ENCODE data around the gene CDCA7. TPM values are rescaled to one million over a fixed set of nuclear protein-coding genes. Genes with fewer than 3 reads are reported as not detected.

Gene CDCA7
- total and polyA plus RNA-seq, 9 donors: 0.56 to 2.5 (median 0.96) TPM

DNA sequence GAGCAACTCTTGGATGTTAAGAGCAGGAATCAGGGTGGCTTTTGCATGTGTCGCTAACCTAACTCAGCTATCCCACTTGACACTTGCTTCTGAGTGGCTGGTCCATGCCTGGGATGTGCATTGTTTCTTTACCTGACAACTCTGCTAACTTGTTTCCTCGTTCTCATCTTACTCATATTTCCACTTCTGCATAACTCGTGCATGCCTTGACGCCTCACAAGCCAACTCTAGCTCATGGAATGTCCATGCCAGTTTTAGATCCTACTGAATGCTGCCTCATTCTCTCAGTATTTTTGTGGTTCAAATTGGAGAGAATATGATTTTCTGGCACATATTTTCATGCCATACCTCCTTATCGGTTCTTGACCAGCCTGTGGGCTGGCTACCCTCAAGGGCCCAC lies 52.5 kb downstream of the CDCA7 start:
- 87 to 94% (median 92%) methylated on average over 5 of the region's 5 CpGs for WGBS, 3 donors
- H3K27me3 ChIP-seq: no peaks in the 10 kb centered on the region
- H3K27ac ChIP-seq: no peak overlapping the region
- no peak for DNase-seq
- no peak for TF ChIP-seq EP300 (IDR thresholded peaks at IDR 0.05)
- TF ChIP-seq, protein P1, sequence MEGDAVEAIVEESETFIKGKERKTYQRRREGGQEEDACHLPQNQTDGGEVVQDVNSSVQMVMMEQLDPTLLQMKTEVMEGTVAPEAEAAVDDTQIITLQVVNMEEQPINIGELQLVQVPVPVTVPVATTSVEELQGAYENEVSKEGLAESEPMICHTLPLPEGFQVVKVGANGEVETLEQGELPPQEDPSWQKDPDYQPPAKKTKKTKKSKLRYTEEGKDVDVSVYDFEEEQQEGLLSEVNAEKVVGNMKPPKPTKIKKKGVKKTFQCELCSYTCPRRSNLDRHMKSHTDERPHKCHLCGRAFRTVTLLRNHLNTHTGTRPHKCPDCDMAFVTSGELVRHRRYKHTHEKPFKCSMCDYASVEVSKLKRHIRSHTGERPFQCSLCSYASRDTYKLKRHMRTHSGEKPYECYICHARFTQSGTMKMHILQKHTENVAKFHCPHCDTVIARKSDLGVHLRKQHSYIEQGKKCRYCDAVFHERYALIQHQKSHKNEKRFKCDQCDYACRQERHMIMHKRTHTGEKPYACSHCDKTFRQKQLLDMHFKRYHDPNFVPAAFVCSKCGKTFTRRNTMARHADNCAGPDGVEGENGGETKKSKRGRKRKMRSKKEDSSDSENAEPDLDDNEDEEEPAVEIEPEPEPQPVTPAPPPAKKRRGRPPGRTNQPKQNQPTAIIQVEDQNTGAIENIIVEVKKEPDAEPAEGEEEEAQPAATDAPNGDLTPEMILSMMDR (IDR thresholded peaks at IDR 0.05): no peak
- no peak for TF ChIP-seq POLR2A (IDR thresholded peaks at IDR 0.05)
- no peaks in the 10 kb centered on the region for H3K4me1 ChIP-seq (ENCODE audit: insufficient read depth)
- H3K9me3 ChIP-seq: no peaks in the 10 kb centered on the region
- intact Hi-C loops (cut with DNase I): loop anchor here in 1 of 4 donors (5.0 to 10.0 kb wide), 2 partner anchors 648 to 935 kb away; no protein-coding TSS in a partner anchor
- H3K4me3 ChIP-seq: no peak overlapping the region
- no peaks in the 10 kb centered on the region for H3K36me3 ChIP-seq

DNA sequence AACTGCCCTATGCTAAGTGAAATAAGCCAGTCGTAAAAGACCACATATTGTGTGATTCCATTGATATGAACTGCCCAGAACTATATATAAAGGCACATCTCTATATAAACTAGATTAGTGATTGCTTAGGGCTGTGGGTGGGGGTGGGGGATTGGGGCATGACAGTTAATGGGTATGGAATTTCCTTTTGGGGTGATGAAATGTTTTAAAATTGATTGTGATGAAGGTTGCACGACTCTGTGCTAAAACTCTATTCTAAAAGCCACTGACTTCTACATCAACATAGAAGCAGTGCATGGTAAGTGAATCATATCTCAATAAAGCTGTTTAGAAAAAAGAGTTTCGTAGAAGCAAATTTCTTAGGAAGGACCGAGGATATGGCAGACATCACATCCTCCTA lies 53.0 kb downstream of the CDCA7 start:
- H3K4me1 ChIP-seq (ENCODE audit: insufficient read depth): no peaks in the 10 kb centered on the region
- no peak overlapping the region for H3K4me3 ChIP-seq
- no peak overlapping the region for H3K27ac ChIP-seq
- intact Hi-C loops (cut with DNase I): loop anchor here in 1 of 4 donors (5.0 to 10.0 kb wide), 2 partner anchors 647 to 935 kb away; no protein-coding TSS in a partner anchor
- no peaks in the 10 kb centered on the region for H3K9me3 ChIP-seq
- no peaks in the 10 kb centered on the region for H3K27me3 ChIP-seq
- no peaks in the 10 kb centered on the region for H3K36me3 ChIP-seq
- TF ChIP-seq EP300 (IDR thresholded peaks at IDR 0.05) (no peak), POLR2A (IDR thresholded peaks at IDR 0.05) (no peak)
- TF ChIP-seq, protein P1 (IDR thresholded peaks at IDR 0.05): no peak
- no peak for DNase-seq
- WGBS, 3 donors: 85 to 89% (median 87%) methylated on average over 4 of the region's 4 CpGs

GRCh38 chr2:173410579-173410978 lies 55.9 kb downstream of the CDCA7 start:
- Histone ChIP-seq H3K4me3 (no peak overlapping the region), H3K4me1 (ENCODE audit: insufficient read depth) (no peaks in the 10 kb centered on the region), H3K27ac (no peak overlapping the region), H3K36me3 (no peaks in the 10 kb centered on the region), H3K27me3 (no peaks in the 10 kb centered on the region), H3K9me3 (no peaks in the 10 kb centered on the region)
- intact Hi-C loops (cut with DNase I): no loop called here
- WGBS, 3 donors: 75 to 80% (median 77%) methylated on average over 3 of the region's 3 CpGs
- TF ChIP-seq POLR2A (IDR thresholded peaks at IDR 0.05) (no peak), EP300 (IDR thresholded peaks at IDR 0.05) (no peak)
- TF ChIP-seq, protein P1 (IDR thresholded peaks at IDR 0.05): no peak
- DNase-seq: no peak

- TF ChIP-seq EP300 (IDR thresholded peaks at IDR 0.05) (no peak), POLR2A (IDR thresholded peaks at IDR 0.05) (no peak)
- TF ChIP-seq, protein P1 (IDR thresholded peaks at IDR 0.05): no peak
- Histone ChIP-seq H3K27me3 (no peaks in the 10 kb centered on the region), H3K9me3 (no peaks in the 10 kb centered on the region), H3K4me1 (ENCODE audit: insufficient read depth) (no peaks in the 10 kb centered on the region), H3K4me3 (no peak overlapping the region), H3K36me3 (no peaks in the 10 kb centered on the region), H3K27ac (no peak overlapping the region)
- intact Hi-C loops (cut with DNase I): no loop called here
- WGBS, 3 donors: 31 to 39% (median 32%) methylated on average over 1 of the region's 1 CpG
- DNase-seq: no peak
Measured at GRCh38 chr2:173412628-173413027, 58.0 kb downstream of the CDCA7 start.
